Hepatic stellate cell (primary cell): ENCODE results near the gene CD300LG.
"Not testable (repeated sequence)": the region's sequence is repeated elsewhere in the genome, so short reads cannot be mapped to it uniquely, and the experiment has no call there.

ENCODE experiments used
- DNase-seq: peaks from one replicate; pipeline ENCODE4 v3.0.0; 2011; ENCODE audit warnings: low spot score

CD300LG gene

DNA sequence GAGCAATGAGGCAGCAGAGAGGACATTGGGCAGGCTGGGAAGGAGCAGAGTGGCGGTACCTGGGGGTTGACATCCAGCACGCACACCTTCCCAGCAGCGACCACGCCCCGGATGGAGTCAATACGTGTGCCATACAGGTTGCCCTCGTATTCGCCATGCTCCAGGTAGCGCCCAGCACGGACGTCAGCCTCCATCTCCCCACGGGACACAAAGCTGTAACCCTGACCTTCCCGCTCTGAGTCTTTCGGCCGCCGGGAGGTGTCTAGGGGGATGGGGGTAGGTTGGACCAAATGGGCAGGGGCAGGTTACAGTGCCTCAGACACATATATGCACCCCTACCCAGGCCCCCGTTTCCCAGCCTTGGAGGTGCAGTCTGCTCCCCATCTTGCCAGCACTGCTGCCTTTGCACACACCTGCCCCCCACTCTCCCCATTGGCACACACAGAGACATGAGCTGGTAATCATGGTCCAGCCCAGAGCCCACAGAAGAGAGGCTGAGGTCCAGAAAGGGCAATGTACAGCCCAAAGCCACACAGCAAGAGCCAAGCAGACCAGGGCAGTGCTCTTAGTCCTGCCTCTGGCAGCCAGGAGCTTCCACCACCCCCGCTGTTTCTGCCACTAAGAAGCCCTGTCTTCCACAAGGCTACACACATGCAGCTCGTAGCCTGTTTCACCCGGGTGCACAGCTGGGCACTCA is 32.9 kb downstream of the CD300LG start:
- DNase-seq, result no peak

- no peak for DNase-seq
These were observed 33.5 kb downstream of the CD300LG start for GRCh38 chr17:43880420-43880991.

GRCh38 chr17:43881181-43881580 is 34.2 kb downstream of the CD300LG start:
- no peak for DNase-seq

GRCh38 chr17:43881758-43882505 is 35.0 kb downstream of the CD300LG start:
- no peak for DNase-seq

- no peak for DNase-seq
These were observed 35.9 kb downstream of the CD300LG start for GRCh38 chr17:43882761-43883415.

DNA sequence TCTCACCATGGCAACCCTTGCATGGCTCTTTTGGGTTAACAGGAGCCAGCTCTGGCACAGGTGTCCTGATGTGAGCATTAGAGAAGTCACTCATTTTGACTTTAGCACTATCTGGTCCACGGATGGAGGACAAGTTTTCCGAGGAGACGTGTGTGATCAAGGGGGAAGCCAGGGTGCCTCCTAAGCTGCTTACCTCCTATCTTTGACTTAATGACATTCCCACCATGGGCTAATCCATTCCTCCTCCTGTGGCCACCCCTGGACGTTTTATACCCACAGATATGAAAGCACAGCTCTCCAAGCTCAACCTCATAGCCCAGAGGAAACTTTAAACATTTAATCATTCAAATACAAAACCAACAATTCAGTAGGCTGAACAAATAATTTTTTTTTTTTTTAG is 41.6 kb downstream of the CD300LG start:
- DNase-seq, result no peak

- DNase-seq, result no peak
These were observed 43.3 kb downstream of the CD300LG start for GRCh38 chr17:43890240-43890639.

GRCh38 chr17:43891851-43892646 is 45.1 kb downstream of the CD300LG start:
- DNase-seq, result no peak

DNA sequence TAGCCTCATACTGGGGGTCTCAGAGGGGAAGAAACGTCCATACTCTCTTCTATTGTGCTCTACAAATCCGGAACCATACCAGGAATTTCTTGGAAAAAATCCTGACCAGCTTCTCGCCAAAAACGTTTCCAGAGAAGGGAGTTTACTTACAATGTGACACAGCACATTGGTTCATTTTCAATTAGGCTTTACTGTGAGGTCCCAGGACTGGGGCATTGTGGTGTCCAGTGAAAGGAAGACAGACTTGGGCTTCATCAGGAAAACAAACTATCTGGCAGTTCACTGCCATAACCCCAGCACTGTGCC is 45.6 kb downstream of the CD300LG start:
- DNase-seq, result no peak

DNA sequence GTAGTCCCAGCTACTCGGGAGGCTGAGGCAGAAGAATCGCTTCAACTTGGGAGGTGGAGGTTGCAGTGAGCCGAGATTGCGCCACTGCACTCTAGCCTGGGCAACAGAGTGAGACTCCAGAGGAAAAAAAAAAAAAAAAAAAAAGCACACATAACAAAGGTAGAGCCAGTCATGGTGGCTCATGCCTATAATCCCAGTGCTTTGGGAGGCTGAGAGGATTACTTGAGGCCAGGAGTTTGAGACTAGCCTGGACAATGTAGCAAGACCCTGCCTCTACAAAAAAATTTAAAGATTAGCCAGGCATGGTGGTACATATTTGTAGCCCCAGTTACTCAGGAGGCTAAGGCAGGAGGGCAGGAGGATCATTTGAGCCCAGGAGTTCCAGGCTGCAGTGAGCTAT is 47.5 kb downstream of the CD300LG start:
- DNase-seq, result not testable (repeated sequence)

- no peak for DNase-seq
These were observed 50.9 kb downstream of the CD300LG start for GRCh38 chr17:43897831-43898230.

DNA sequence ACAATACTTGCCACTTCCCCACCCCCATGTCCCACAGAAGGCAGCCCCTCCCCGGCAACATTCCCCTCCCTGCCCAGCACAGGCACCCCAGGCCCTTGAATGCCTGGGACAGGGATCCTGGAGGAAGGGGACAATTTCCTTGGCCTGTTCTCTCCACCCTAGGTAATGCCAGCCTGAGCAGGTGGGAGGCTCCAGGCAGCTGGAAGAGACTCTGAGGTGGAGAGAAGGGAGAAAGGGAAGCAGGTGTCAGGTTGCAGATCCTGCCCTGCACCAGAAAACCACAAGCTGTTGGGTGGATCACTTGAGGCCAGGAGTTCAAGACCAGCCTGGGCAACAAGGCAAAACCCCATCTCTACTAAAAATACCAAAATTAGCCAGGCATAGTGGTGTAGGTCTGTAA is 51.5 kb downstream of the CD300LG start:
- DNase-seq, result no peak

- DNase-seq, result peak; percentile 99
These were observed 53.3 kb downstream of the CD300LG start for GRCh38 chr17:43900183-43900857.

- DNase-seq, result no peak
These were observed 54.1 kb downstream of the CD300LG start for GRCh38 chr17:43900858-43901754.

GRCh38 chr17:43901861-43902589 is 55.0 kb downstream of the CD300LG start:
- DNase-seq, result no peak

GRCh38 chr17:43905400-43905984 is 58.5 kb downstream of the CD300LG start:
- no peak for DNase-seq

DNA sequence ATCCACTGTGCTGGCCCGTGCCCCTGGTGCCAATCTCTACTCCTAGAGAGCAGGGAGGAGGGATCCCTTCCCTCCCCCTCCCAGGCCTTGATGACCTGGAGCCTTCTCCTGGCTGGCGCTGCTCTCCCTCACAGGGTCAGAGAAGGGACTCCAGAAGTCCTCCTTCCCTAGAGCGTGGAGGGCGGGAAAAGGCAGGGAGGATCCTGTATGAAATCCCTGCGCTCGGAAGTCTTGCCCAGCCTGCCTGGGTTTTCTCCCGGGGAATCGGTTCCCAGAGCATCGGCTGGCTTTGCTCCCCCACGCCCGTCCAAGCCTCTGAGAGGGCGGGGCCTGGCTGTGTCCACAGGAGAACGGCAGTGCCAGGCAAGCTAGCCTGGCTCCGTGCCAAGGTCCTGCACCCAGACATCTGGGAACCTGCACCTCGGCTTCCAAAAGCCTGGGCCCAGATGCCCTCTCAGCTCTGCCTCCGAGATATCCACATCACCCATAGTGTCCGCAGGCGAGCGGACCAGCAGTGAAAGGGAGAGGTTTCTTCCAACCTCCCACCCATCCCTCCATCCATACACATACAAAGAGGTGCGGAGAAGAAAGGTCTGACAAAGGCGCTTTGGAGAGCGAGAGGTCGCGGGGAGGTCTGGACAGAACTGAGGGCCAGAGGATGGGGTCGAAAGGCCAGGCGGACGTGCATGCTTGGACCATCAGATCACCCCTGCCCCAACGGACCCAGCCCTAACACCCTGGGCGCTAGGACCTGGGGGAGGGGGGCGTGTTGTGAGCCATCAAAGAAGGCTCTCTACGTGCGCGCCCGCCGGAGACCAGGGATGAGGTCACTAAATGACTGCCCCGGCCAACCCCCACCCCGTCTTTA is 59.2 kb downstream of the CD300LG start:
- DNase-seq, result peak; percentile 66

DNA sequence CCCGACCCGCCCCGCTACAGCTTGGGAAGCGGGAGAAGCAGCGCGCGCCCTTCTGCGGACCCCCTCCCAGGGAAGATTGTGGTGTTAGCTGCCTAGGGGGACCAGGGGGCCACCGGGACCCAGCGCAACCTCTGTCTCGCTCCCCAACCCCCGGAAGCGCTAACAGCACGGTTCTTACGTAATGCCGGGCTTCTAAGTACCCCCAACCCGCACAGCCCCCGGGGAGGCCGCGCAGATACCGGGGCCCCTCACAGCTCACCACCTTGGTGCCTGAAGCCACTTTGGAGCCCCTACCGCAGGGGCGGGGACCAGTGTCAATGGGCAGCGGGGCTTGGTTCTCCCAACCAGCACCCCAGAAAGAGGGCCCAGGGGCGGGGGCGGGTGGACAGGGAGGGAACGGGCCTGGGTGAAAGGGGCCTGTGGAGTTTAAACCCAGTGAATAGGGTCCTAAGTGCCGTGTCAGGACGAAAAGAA is 60.0 kb downstream of the CD300LG start:
- no peak for DNase-seq
